Aorta (tissue), 5 donors: ENCODE results near the gene RASGRF2. TPM values are rescaled to one million over a fixed set of nuclear protein-coding genes. Genes with fewer than 3 reads are reported as not detected.

Experiments used
- ATAC-seq: fragments of 200-7000 bp; cut with Tn5 transposase; one replicate; pipeline ENCODE4 v1.9.1; 2022; ENCODE audit warnings: moderate library complexity; ENCODE audit not compliant: low FRiP score
- DNase-seq, 2 donors: peaks; one replicate each; pipeline ENCODE4 v3.0.0-alpha.2; 2020
- H3K27ac ChIP-seq, 2 donors: one replicate each; pipeline ENCODE4 v1.5.1; 2013; ENCODE audit warnings: low read length in 2 of 2, mild to moderate bottlenecking in 2 of 2, moderate library complexity in 2 of 2, control low read depth in 1 of 2, inconsistent platforms in 1 of 2, low read depth in 1 of 2
- H3K27me3 ChIP-seq, 2 donors: one replicate each; pipeline ENCODE4 v1.6.1; 2013; ENCODE audit warnings: control low read depth in 1 of 2, low read length in 1 of 2, mild to moderate bottlenecking in 1 of 2, moderate library complexity in 1 of 2; ENCODE audit not compliant: insufficient read depth in 2 of 2, control insufficient read depth in 1 of 2
- H3K36me3 ChIP-seq, 2 donors: one replicate each; pipeline ENCODE4 v1.6.1; 2013; ENCODE audit warnings: control low read depth in 1 of 2, low read length in 1 of 2, mild to moderate bottlenecking in 1 of 2; ENCODE audit not compliant: insufficient read depth in 2 of 2, control insufficient read depth in 1 of 2
- H3K4me1 ChIP-seq, 2 donors: one replicate each; pipeline ENCODE4 v1.6.1; 2013; ENCODE audit warnings: low read length in 2 of 2, control low read depth in 1 of 2, mild to moderate bottlenecking in 1 of 2, moderate library complexity in 1 of 2; ENCODE audit not compliant: insufficient read depth in 2 of 2, control insufficient read depth in 1 of 2
- H3K4me3 ChIP-seq, 2 donors: one replicate each; pipeline ENCODE4 v1.5.1; 2013; ENCODE audit warnings: low read length in 2 of 2, control low read depth in 1 of 2, mild to moderate bottlenecking in 1 of 2
- H3K9me3 ChIP-seq: one replicate; pipeline ENCODE4 v1.6.1; 2013; ENCODE audit warnings: mild to moderate bottlenecking, low read length; ENCODE audit not compliant: control insufficient read depth
- WGBS, 2 donors: extraction: QIAGEN DNeasy Blood & Tissue Kit; methylation state at CpG; one replicate each; pipeline ENCODE4 v1.1.7; 2013; 5-methylcytosine and 5-hydroxymethylcytosine counted together
- intact Hi-C, 2 donors: fragments of 100-400 bp; cut with DNase I; formaldehyde crosslinking; loops; one replicate each; pipeline versions ENCODE4 v1.14.2 to v1.15.0; 2022
- polyA plus RNA-seq, 2 donors: library from polyadenylated mRNA; stranded (reverse); fragments of 200-250 nt; gene quantifications; one replicate each; pipeline ENCODE4 v1.2.3, GENCODE V29; 2013
- total RNA-seq, 2 donors: library from RNA; stranded (reverse); fragmentation: NEBNext Ultra II Directional; extraction: Animal tissue kit (Norgen Biotek cat#: 25700); gene quantifications; one replicate each; pipeline ENCODE4 v1.2.1, GENCODE V29; 2021
- donor health status: healthy with polysubstance abuse.
- donor health status: Bipolar disorder and iron deficiency.
- donor health status: DM: no; HTN: no; CAD: no.
- donor health status: DM: no; HTN: no; CAD: no.
- donor health status: DM: yes; HTN: yes; CAD: no.

RASGRF2 gene
- total and polyA plus RNA-seq, 4 donors = 2.3 to 17.4 (median 5.7) TPM

DNA sequence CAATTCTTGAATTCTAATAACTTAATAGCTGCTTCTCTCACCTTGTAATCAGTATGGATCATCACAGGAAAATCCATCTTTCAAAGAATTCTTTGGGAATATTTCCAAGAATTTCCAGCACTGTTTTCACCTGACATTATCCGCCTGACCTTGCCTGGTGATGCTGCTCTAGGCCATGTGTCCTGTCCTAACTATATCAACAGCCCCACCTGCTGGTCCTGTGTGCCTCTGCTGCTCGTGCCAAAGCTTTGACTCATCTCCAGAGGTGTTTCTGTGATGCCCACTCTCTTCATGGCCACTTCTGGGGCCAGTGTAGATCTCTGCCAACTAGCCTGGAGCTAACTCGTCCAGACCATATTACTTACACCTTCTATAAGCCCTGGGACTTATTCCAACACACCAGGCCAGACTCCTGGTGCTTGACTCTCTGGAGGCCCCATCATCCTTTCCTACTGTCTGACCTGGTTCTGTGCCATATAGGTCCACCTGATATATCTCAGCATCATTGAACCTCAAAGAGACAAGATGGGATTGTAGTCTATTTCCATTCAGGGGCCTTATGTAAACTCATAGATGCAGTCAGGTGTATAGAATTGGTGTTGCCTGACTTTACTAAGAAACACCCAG is 205.4 kb downstream of the RASGRF2 start:
- H3K27me3 ChIP-seq = no peaks in the 10 kb centered on the region
- intact Hi-C loops = no loop called here
- no peak overlapping the region for H3K4me3 ChIP-seq
- ATAC-seq = no peak
- no peak overlapping the region for H3K27ac ChIP-seq
- 44 to 48% methylated on average over 3 of the region's 3 CpGs for WGBS, 2 donors
- H3K9me3 ChIP-seq = no peaks in the 10 kb centered on the region
- no peaks in the 10 kb centered on the region for H3K36me3 ChIP-seq
- DNase-seq = peak in 1 of 2 donors; percentile 75
- H3K4me1 ChIP-seq = no peaks in the 10 kb centered on the region

DNA sequence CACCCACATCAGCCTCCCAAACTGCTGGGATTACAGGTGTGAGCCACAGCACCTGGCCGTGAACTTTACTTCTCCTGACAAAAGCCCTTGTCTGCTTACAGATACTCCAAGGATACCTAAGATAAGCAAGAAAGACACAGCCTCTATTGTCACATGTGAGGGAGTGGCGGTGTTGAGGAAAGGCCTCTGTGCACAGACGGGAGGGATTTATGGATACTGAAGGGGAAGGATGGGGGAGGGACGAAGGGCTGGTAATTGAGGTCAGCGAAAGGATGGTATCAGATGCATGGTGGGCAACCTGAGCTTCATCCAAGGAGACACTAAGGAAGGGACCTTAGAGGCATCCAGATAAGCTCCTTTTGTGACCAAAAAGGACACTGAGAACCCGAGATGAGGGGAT is 206.3 kb downstream of the RASGRF2 start:
- Histone ChIP-seq H3K4me1 (no peaks in the 10 kb centered on the region), H3K9me3 (no peaks in the 10 kb centered on the region), H3K36me3 (no peaks in the 10 kb centered on the region), H3K27me3 (no peaks in the 10 kb centered on the region), H3K4me3 (no peak overlapping the region), H3K27ac (no peak overlapping the region)
- ATAC-seq = no peak
- no peak for DNase-seq
- intact Hi-C loops = no loop called here
- WGBS, 2 donors = 94 to 95% methylated on average over 6 of the region's 6 CpGs

DNA sequence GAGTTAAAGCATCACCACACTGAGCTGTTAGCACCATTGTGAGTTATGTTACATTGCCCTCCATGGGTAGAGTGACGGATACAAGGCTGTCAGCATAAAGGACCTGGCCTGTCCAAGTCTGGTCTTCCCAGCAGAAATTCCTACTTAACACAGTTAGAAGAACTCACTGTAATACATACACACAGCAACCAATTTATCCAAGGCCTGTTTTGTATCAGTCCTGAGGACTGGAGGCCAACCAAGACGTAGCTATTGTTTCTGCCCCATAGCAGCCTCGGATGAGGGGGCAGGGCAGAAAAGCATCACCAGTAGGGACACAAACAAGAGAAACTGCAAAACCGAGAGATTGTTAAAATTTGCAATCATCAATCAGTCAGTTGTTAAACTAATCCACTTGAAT is 206.9 kb downstream of the RASGRF2 start:
- Histone ChIP-seq H3K4me1 (no peaks in the 10 kb centered on the region), H3K27me3 (no peaks in the 10 kb centered on the region), H3K27ac (no peak overlapping the region), H3K9me3 (no peaks in the 10 kb centered on the region), H3K36me3 (no peaks in the 10 kb centered on the region), H3K4me3 (no peak overlapping the region)
- 79 to 85% methylated on average over 4 of the region's 4 CpGs for WGBS, 2 donors
- intact Hi-C loops = no loop called here
- DNase-seq (no peak), ATAC-seq (no peak)

DNA sequence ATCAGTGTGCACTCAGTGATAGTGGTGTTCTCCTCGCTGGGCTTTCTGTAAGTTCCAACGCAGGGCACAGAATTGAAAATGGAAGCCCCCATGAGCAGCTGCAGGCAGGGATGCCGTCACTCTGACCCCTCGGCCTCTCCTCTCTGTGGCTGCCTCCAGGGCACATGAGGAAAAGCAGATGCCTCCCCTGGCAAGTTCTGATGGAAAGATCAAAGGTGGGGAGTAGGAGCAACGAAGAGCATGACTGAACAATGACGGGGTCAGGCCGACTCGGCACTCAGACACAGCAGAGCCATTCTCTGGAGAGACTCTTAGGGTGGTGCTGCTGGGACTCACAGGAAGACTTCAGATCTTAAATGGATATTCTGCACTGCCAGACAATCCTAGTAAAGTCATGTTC is 207.4 kb downstream of the RASGRF2 start:
- WGBS, 2 donors = 67 to 75% methylated on average over 8 of the region's 8 CpGs
- Histone ChIP-seq H3K36me3 (no peaks in the 10 kb centered on the region), H3K4me3 (no peak overlapping the region), H3K4me1 (no peaks in the 10 kb centered on the region), H3K9me3 (no peaks in the 10 kb centered on the region), H3K27me3 (no peaks in the 10 kb centered on the region), H3K27ac (no peak overlapping the region)
- ATAC-seq = no peak
- DNase-seq = no peak
- intact Hi-C loops = no loop called here

DNA sequence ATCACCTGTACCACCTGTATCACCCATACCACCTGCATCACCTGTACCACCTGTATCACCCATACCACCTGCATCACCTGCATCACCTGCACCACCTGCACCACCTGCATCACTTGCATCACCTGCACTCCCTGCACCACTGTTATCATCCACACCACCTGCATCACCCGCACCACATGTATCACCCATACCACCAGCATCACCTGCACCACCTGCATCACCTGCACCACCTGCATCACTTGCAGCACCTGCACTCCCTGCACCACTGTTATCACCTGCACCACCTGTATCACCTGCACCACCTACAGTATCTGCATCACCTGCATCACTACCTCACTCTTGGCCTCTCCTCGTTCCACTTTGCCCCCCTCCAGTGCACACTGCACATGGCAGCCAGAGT is 209.8 kb downstream of the RASGRF2 start:
- intact Hi-C loops = no loop called here
- 85 to 92% methylated on average over 2 of the region's 2 CpGs for WGBS, 2 donors
- no peaks in the 10 kb centered on the region for H3K4me1 ChIP-seq
- no peaks in the 10 kb centered on the region for H3K27me3 ChIP-seq
- H3K4me3 ChIP-seq = no peak overlapping the region
- no peak for DNase-seq
- H3K9me3 ChIP-seq = no peaks in the 10 kb centered on the region
- no peak for ATAC-seq
- H3K36me3 ChIP-seq = no peaks in the 10 kb centered on the region
- no peak overlapping the region for H3K27ac ChIP-seq

DNA sequence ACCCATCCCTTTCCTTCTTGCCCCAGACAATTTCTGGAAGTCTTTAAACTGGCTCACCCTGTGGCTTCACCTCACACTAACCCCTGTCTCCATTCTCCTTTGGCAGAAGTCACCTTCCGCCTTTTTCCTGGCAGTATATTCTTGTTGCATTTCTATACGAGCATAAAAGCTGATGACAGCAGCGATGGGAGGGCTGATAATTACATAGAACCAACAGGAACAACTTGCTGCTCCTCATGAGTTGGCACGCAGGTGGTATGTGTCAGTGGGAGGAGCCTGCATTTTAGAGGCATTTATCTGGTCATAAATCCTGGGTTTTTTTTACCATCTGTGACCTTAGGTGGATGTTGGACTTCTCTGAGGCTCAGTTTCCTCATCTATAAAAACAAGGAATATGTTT is 211.6 kb downstream of the RASGRF2 start:
- Histone ChIP-seq H3K9me3 (no peaks in the 10 kb centered on the region), H3K36me3 (no peaks in the 10 kb centered on the region), H3K27me3 (no peaks in the 10 kb centered on the region), H3K4me3 (no peak overlapping the region), H3K27ac (no peak overlapping the region), H3K4me1 (no peaks in the 10 kb centered on the region)
- WGBS, 2 donors = 75 to 81% methylated on average over 4 of the region's 4 CpGs
- DNase-seq (no peak), ATAC-seq (no peak)
- intact Hi-C loops = no loop called here

DNA sequence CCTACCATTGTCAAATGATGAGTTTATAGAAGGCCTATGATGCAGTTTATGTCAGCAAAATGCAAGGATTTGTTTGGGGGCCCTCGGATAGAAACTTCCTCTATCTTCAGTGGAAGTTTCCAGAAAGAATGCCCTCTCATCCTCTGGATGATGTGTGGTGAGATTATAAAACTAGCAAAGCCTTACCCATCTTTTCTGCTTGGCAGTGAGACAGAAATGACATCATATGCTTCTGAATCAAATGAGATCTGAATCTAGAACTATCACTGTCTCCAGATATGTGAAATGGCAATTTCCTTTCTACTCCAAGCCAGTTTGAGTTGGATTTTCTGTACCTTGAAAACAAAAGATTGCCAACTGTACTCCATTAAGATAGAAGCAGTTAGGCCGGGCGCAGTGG is 212.5 kb downstream of the RASGRF2 start:
- DNase-seq (no peak), ATAC-seq (no peak)
- H3K27ac ChIP-seq = no peak overlapping the region
- no peaks in the 10 kb centered on the region for H3K4me1 ChIP-seq
- 93 to 96% methylated on average over 3 of the region's 3 CpGs for WGBS, 2 donors
- intact Hi-C loops = no loop called here
- no peaks in the 10 kb centered on the region for H3K9me3 ChIP-seq
- H3K36me3 ChIP-seq = no peaks in the 10 kb centered on the region
- H3K4me3 ChIP-seq = no peak overlapping the region
- no peaks in the 10 kb centered on the region for H3K27me3 ChIP-seq

DNA sequence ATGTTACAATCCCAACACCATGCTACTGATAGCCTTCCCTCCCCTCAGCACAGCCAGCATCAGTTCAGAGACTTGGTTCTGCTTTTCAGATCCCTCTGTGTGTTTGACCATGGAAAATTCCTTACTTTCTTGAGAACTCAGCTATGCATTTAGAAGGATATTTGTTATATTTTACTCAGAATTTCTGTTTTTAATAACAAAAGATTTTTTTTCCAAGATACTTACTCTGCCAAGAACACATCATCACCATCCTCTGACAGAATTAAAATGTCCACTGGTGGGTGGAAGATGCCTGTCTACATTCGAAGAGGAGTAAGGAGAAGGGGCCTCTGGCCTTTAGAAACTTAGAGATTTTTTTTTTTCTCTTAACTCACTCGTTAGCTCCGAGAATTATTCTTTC is 216.9 kb downstream of the RASGRF2 start:
- no peak overlapping the region for H3K27ac ChIP-seq
- no peak overlapping the region for H3K4me3 ChIP-seq
- 48 to 53% methylated on average over 3 of the region's 3 CpGs for WGBS, 2 donors
- no peaks in the 10 kb centered on the region for H3K27me3 ChIP-seq
- H3K9me3 ChIP-seq = no peaks in the 10 kb centered on the region
- ATAC-seq (no peak), DNase-seq (no peak)
- H3K36me3 ChIP-seq = no peaks in the 10 kb centered on the region
- intact Hi-C loops = no loop called here
- no peaks in the 10 kb centered on the region for H3K4me1 ChIP-seq

DNA sequence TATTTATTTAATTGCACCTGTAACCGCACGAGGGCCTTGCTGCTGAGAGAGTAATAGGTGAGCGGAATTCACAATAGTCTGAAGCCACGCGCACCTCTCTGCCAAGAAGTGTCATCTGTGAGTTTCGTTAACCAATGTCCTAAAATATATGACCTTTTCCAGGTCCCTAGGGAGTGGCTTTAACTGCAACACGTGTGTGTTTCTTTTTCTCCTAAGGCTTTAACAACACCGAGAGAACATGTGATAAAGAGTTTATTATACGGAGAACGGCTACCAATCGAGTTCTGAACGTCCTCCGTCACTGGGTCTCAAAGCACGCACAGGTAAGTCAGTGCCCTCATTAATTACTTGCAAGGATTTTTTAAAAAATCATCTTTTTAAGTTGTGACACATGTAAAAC is 219.8 kb downstream of the RASGRF2 start:
- intact Hi-C loops = no loop called here

More for the DNA sequence above, 219.8 kb downstream of the RASGRF2 start:
- ATAC-seq (no peak), DNase-seq (no peak)
- Histone ChIP-seq H3K4me3 (no peak overlapping the region), H3K36me3 (no peaks in the 10 kb centered on the region), H3K27ac (no peak overlapping the region), H3K27me3 (no peaks in the 10 kb centered on the region), H3K4me1 (no peaks in the 10 kb centered on the region), H3K9me3 (no peaks in the 10 kb centered on the region)
- 80 to 87% methylated on average over 14 of the region's 14 CpGs for WGBS, 2 donors
